Measurements from ENCODE around the gene NES.
"Not testable (repeated sequence)": the region's sequence is repeated elsewhere in the genome, so short reads cannot be mapped to it uniquely, and the experiment has no call there.

Gene NES

GRCh38 chr1:156642265-156643048, 34.8 kb downstream of the NES start:
- no peak for DNase-seq

GRCh38 chr1:156641761-156642264, 35.4 kb downstream of the NES start, which contains the start of gene BCAN:
BCAN (plus strand) TSS chr1:156642117; CDS start chr1:156646055, 3,938 bp downstream.
- no peak for DNase-seq

- DNase-seq: no peak
These were observed 36.1 kb downstream of the NES start for GRCh38 chr1:156640842-156641706.

- DNase-seq: no peak
These were observed 37.6 kb downstream of the NES start for GRCh38 chr1:156639601-156640101.

GRCh38 chr1:156638189-156638985, 38.8 kb downstream of the NES start:
- no peak for DNase-seq

GRCh38 chr1:156632355-156632754, 44.9 kb downstream of the NES start:
- DNase-seq: no peak

GRCh38 chr1:156631152-156631551, 46.1 kb downstream of the NES start:
- DNase-seq: not testable (repeated sequence)

GRCh38 chr1:156629823-156630449, 47.3 kb downstream of the NES start:
- DNase-seq: no peak

- DNase-seq: no peak
These were observed 49.8 kb downstream of the NES start for GRCh38 chr1:156627313-156627880.

GRCh38 chr1:156626079-156626438, 51.1 kb downstream of the NES start:
- DNase-seq: no peak

GRCh38 chr1:156625436-156626078, 51.6 kb downstream of the NES start:
- DNase-seq: no peak

- DNase-seq: no peak
These were observed 52.3 kb downstream of the NES start for GRCh38 chr1:156624814-156625435.

- DNase-seq: no peak
These were observed 53.0 kb downstream of the NES start for GRCh38 chr1:156623946-156624813.

GRCh38 chr1:156622581-156623297, 54.5 kb downstream of the NES start:
- no peak for DNase-seq

GRCh38 chr1:156619582-156619955, 57.6 kb downstream of the NES start:
- no peak for DNase-seq

- DNase-seq: no peak
These were observed 58.2 kb downstream of the NES start, which contains the start of gene HAPLN2 for GRCh38 chr1:156618853-156619581. HAPLN2 (plus strand) TSS chr1:156619415; CDS start chr1:156623491, 4,076 bp downstream.

Measured in NCI-H187 treated with DMSO at 0.1 percent for 48 hours (cell line).